Natural killer cell (primary cell): ENCODE results near the gene PUM1. TPM values are rescaled to one million over a fixed set of nuclear protein-coding genes. Genes with fewer than 3 reads are reported as not detected.

Experiments used
- ATAC-seq, 3 donors: fragments of 150-1000 bp in 2 of 3; fragments of 200-7000 bp in 1 of 3; cut with Tn5 transposase; 1 replicate in 1 of 3; 2 replicates in 2 of 3; pipeline ENCODE4 v1.10.0; 2021; ENCODE audit warnings: mild to moderate bottlenecking in 2 of 3, moderate library complexity in 2 of 3
- DNase-seq, 2 donors: peaks; one replicate each; pipeline versions ENCODE4 v3.0.0 to v3.0.0-alpha.2; 2013 to 2021; ENCODE audit warnings: mixed read lengths in 1 of 2
- H3K27ac ChIP-seq: one replicate; pipeline ENCODE4 v1.5.1; 2013; ENCODE audit warnings: mild to moderate bottlenecking, low read length
- H3K27me3 ChIP-seq: one replicate; pipeline ENCODE4 v1.6.1; 2013; ENCODE audit warnings: low read length; ENCODE audit not compliant: control insufficient read depth, insufficient read depth
- H3K36me3 ChIP-seq: one replicate; pipeline ENCODE4 v1.6.1; 2013; ENCODE audit warnings: low read length; ENCODE audit not compliant: control insufficient read depth, insufficient read depth
- H3K4me1 ChIP-seq: one replicate; pipeline ENCODE4 v1.6.1; 2013; ENCODE audit warnings: low read length; ENCODE audit not compliant: control insufficient read depth, insufficient read depth
- H3K4me3 ChIP-seq: one replicate; pipeline ENCODE4 v1.5.1; 2013; ENCODE audit warnings: low read length
- H3K9me3 ChIP-seq: one replicate; pipeline ENCODE4 v1.6.1; 2013; ENCODE audit warnings: low read length; ENCODE audit not compliant: control insufficient read depth, insufficient read depth
- H3K27ac Mint-ChIP-seq, 2 donors: one replicate each; pipeline ENCODE4 v1.8.0; 2022; ENCODE audit warnings: mild to moderate bottlenecking in 2 of 2, mixed read lengths in 2 of 2, moderate library complexity in 1 of 2
- H3K27me3 Mint-ChIP-seq, 2 donors: one replicate each; pipeline ENCODE4 v1.8.0; 2022; ENCODE audit warnings: low read depth in 2 of 2, mixed read lengths in 2 of 2
- H3K36me3 Mint-ChIP-seq: one replicate; pipeline ENCODE4 v1.8.0; 2022; ENCODE audit warnings: mixed read lengths
- H3K4me1 Mint-ChIP-seq, 2 donors: one replicate each; pipeline ENCODE4 v1.8.0; 2022; ENCODE audit warnings: mixed read lengths in 2 of 2
- H3K4me3 Mint-ChIP-seq: one replicate; pipeline ENCODE4 v1.8.0; 2022; ENCODE audit warnings: mild to moderate bottlenecking, moderate library complexity, mixed read lengths
- H3K9me3 Mint-ChIP-seq, 2 donors: one replicate each; pipeline ENCODE4 v1.8.0; 2022; ENCODE audit warnings: mixed read lengths in 2 of 2
- WGBS: methylation state at CpG from one replicate; pipeline ENCODE4 v1.1.7; 2013; ENCODE audit warnings: missing lambda C conversion rate; ENCODE audit not compliant: insufficient coverage; 5-methylcytosine and 5-hydroxymethylcytosine counted together
- intact Hi-C: fragments of 100-400 bp; cut with micrococcal nuclease; formaldehyde crosslinking; loops from one replicate; pipeline ENCODE4 v1.14.2; 2022
- total RNA-seq, 4 donors: library from RNA; stranded (reverse); fragments of 120-200 nt in 1 of 4; gene quantifications; one replicate each; pipeline versions ENCODE4 v1.2.3 to v1.2.4, GENCODE V29; 2013 to 2022
- TF ChIP-seq, protein P1 (sequence below): fragments of 200-600 bp; IDR thresholded peaks from one replicate; pipeline ENCODE4 v1.8.0; 2022; ENCODE audit warnings: antibody characterized with exemption

The PUM1 gene
- total RNA-seq, 3 donors from 2014 or later (not counting 1 experiment from before 2014, with no cell fraction given) = 193 to 209 (median 202) TPM

DNA sequence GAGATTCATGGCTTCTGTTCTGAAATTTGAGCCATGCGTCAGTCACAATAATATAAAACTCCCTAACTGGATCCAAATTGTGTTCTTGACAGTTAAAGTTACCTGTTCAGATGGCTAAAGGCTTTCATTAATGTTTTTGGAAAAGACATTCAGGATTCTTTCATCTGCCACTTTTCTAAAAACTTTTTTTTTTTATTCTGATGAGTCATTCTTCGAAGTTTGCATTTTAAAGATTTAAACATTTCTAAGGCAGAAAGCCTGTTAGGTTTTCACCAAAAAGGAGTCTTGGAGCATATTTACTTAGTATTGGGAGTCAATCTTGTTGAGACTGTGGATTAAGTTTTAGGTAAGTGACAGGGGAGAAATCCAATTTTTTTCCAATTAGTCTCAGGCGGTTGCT, 138.1 kb downstream of the PUM1 start:
- Histone ChIP-seq H3K27ac (no peak overlapping the region), H3K9me3 (no peaks in the 10 kb centered on the region), H3K36me3 (peaks cover 5% of the 10 kb centered on the region), H3K4me3 (no peak overlapping the region), H3K4me1 (peaks cover 13% of the 10 kb centered on the region), H3K27me3 (no peaks in the 10 kb centered on the region)
- no peak for ATAC-seq
- 95% methylated on average over 3 of the region's 3 CpGs for WGBS
- H3K27ac Mint-ChIP-seq = no peak overlapping the region
- intact Hi-C loops = loop anchor here (10.0 kb wide), 1 partner anchor 63 kb away; no protein-coding TSS in a partner anchor
- no peaks in the 10 kb centered on the region for H3K27me3 Mint-ChIP-seq
- H3K4me1 Mint-ChIP-seq = peaks cover 13 to 20% of the 10 kb centered on the region in 2 donors
- no peaks in the 10 kb centered on the region for H3K36me3 Mint-ChIP-seq
- no peak for DNase-seq
- no peaks in the 10 kb centered on the region for H3K9me3 Mint-ChIP-seq
- no peak overlapping the region for H3K4me3 Mint-ChIP-seq
- TF ChIP-seq, protein P1, sequence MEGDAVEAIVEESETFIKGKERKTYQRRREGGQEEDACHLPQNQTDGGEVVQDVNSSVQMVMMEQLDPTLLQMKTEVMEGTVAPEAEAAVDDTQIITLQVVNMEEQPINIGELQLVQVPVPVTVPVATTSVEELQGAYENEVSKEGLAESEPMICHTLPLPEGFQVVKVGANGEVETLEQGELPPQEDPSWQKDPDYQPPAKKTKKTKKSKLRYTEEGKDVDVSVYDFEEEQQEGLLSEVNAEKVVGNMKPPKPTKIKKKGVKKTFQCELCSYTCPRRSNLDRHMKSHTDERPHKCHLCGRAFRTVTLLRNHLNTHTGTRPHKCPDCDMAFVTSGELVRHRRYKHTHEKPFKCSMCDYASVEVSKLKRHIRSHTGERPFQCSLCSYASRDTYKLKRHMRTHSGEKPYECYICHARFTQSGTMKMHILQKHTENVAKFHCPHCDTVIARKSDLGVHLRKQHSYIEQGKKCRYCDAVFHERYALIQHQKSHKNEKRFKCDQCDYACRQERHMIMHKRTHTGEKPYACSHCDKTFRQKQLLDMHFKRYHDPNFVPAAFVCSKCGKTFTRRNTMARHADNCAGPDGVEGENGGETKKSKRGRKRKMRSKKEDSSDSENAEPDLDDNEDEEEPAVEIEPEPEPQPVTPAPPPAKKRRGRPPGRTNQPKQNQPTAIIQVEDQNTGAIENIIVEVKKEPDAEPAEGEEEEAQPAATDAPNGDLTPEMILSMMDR = no peak

DNA sequence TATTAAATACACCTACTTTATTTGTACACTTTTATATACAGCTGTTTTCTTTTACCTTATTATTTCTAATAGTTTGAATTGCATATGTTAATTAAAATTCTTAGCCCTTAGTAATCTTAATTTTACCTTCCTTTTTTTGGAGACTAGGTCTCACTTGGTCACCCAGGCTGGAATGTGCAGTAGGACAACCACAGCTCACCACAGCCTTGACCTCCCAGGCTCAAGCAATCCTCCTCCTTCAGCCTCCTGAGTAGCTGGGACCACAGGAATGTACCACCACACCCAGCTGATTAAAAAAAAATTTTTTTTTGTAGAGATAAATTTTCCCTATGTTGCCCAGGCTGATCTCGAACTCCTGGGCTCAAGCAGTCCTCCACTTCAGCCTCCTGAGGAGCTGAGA, 141.9 kb downstream of the PUM1 start:
- Histone ChIP-seq H3K36me3 (no peaks in the 10 kb centered on the region), H3K4me1 (peaks cover 2% of the 10 kb centered on the region), H3K27me3 (no peaks in the 10 kb centered on the region), H3K4me3 (no peak overlapping the region), H3K9me3 (no peaks in the 10 kb centered on the region), H3K27ac (no peak overlapping the region)
- Mint-ChIP-seq H3K27me3 (peaks cover 0 to 5% of the 10 kb centered on the region in 2 donors), H3K4me3 (no peak overlapping the region), H3K9me3 (no peaks in the 10 kb centered on the region), H3K4me1 (peaks cover 2 to 6% of the 10 kb centered on the region in 2 donors), H3K27ac (no peak overlapping the region), H3K36me3 (no peaks in the 10 kb centered on the region)
- DNase-seq (no peak), ATAC-seq (no peak)
- intact Hi-C loops = loop anchor here (10.0 kb wide), 1 partner anchor 59 kb away; no protein-coding TSS in a partner anchor
- WGBS = no CpG with 5 or more reads among the region's 1 CpG
- TF ChIP-seq, protein P1 = no peak

DNA sequence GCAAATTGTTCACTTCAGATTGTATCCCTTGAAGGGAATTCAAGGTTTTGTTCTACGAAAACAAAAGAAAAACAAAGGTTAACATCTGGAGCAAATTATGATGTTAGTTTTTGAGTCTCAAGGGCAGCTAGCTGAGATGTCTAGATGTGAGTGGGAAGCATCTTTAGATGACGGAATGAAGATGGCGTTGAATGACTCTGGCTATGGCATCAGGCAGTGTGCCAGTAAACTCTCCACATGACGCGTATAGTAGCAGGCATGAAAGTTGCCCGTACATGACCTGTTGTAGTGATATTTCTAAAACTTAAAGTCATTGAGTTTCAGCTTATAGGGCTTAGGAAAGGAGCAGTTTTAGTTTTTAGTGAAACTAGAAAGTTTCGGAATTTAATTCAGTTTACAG, 144.7 kb downstream of the PUM1 start:
- TF ChIP-seq, protein P1 = no peak
- no peak for ATAC-seq
- H3K9me3 Mint-ChIP-seq = no peaks in the 10 kb centered on the region
- H3K4me1 Mint-ChIP-seq = no peaks in the 10 kb centered on the region
- DNase-seq = no peak
- Histone ChIP-seq H3K36me3 (no peaks in the 10 kb centered on the region), H3K4me3 (no peak overlapping the region), H3K9me3 (no peaks in the 10 kb centered on the region), H3K27ac (no peak overlapping the region), H3K27me3 (no peaks in the 10 kb centered on the region), H3K4me1 (no peaks in the 10 kb centered on the region)
- WGBS = 95% methylated on average over 6 of the region's 7 CpGs
- no peaks in the 10 kb centered on the region for H3K36me3 Mint-ChIP-seq
- H3K27me3 Mint-ChIP-seq = peaks cover 0 to 5% of the 10 kb centered on the region in 2 donors
- intact Hi-C loops = loop anchor here (10.0 kb wide), 1 partner anchor 56 kb away; no protein-coding TSS in a partner anchor
- H3K27ac Mint-ChIP-seq = no peak overlapping the region
- H3K4me3 Mint-ChIP-seq = no peak overlapping the region
